ENCODE data around the gene NAT10. TPM values are rescaled to one million over a fixed set of nuclear protein-coding genes. Genes with fewer than 3 reads are reported as not detected.

Gene NAT10
- total RNA-seq, 6 donors from 2014 or later, result 19.3 to 69.1 (median 32.5) TPM

DNA sequence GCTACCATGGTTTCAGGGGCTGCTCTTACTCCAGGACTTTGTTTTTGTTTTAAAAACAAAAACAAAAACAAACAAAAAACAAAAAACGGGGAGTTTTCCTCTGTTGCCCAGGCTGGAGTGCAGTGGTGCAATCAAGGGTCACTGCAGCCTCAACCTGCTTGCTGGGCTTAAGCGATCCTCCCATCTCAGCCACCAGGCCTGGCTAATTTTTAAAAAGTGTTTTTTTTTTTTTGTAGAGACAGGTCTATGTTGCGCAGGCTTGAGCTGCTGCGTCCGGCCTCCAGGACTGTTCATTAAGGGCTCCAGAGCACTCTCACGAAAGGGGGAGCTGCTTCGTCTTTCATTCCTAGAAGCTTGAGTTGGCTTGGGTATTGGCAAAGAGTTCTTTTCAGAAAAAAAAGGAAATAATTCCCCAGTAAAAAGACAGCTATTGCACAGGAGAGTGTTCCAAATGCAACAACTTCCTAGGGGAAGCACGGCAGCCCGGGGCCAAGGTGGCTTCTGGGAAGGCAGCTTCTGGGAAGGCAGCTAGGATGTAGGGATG lies 78.5 kb downstream of the NAT10 start:
- Histone ChIP-seq H3K36me3 (no peaks in the 10 kb centered on the region), H3K9me3 (no peaks in the 10 kb centered on the region), H3K4me1 (peaks cover 0 to 5% (median 0%) of the 10 kb centered on the region in 4 donors), H3K27me3 (no peaks in the 10 kb centered on the region), H3K4me3 (no peak overlapping the region), H3K27ac (no peak overlapping the region)
- DNase-seq (no peak), ATAC-seq (ENCODE audit: low FRiP score in 2 of 2) (no peak)
- 85 to 88% methylated on average over 9 of the region's 9 CpGs for WGBS, 2 donors
- TF ChIP-seq EP300 (IDR thresholded peaks at IDR 0.05), result no peak
- TF ChIP-seq, protein P1, sequence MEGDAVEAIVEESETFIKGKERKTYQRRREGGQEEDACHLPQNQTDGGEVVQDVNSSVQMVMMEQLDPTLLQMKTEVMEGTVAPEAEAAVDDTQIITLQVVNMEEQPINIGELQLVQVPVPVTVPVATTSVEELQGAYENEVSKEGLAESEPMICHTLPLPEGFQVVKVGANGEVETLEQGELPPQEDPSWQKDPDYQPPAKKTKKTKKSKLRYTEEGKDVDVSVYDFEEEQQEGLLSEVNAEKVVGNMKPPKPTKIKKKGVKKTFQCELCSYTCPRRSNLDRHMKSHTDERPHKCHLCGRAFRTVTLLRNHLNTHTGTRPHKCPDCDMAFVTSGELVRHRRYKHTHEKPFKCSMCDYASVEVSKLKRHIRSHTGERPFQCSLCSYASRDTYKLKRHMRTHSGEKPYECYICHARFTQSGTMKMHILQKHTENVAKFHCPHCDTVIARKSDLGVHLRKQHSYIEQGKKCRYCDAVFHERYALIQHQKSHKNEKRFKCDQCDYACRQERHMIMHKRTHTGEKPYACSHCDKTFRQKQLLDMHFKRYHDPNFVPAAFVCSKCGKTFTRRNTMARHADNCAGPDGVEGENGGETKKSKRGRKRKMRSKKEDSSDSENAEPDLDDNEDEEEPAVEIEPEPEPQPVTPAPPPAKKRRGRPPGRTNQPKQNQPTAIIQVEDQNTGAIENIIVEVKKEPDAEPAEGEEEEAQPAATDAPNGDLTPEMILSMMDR (IDR thresholded peaks at IDR 0.05), result no peak
- no peak for TF ChIP-seq POLR2A (IDR thresholded peaks at IDR 0.05)
- TF ChIP-seq POLR2AphosphoS5 (IDR thresholded peaks at IDR 0.05), result no peak

DNA sequence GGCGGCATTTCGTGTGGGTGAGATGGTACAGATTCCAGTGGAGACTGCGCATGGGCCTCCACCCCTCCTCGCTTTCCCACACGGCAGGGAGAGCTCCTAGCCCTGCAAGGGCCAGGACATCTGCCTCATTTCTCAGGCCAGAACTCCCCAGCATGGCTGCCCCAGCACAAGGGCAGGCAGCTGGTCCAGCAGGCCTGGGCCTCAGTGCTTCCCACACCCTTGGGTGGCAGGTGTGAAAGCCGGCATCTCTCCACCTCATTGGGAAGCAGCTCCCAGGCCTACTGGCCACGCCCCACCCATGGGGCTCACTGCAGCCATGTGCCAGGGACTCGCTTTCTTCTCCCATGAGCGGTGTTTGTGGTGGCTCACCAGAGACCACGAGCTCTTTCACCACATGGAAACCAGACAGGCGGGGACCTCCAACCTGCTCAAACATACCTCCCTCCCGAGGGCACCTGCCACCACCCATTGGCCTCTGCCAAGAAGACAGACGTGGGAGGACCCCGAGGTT lies 79.1 kb downstream of the NAT10 start:
- ATAC-seq (ENCODE audit: low FRiP score in 2 of 2), result no peak
- Histone ChIP-seq H3K27me3 (no peaks in the 10 kb centered on the region), H3K36me3 (no peaks in the 10 kb centered on the region), H3K27ac (no peak overlapping the region), H3K4me3 (no peak overlapping the region), H3K4me1 (peaks cover 0 to 5% (median 0%) of the 10 kb centered on the region in 4 donors), H3K9me3 (no peaks in the 10 kb centered on the region)
- TF ChIP-seq EP300 (IDR thresholded peaks at IDR 0.05), result no peak
- TF ChIP-seq, protein P1 (IDR thresholded peaks at IDR 0.05), result no peak
- TF ChIP-seq POLR2A (IDR thresholded peaks at IDR 0.05), result no peak
- no peak for TF ChIP-seq POLR2AphosphoS5 (IDR thresholded peaks at IDR 0.05)
- WGBS, 2 donors, result 84% methylated on average over 14 of the region's 14 CpGs; no CpG with 5 or more reads in 1 of the 2 donors
- DNase-seq, result no peak

DNA sequence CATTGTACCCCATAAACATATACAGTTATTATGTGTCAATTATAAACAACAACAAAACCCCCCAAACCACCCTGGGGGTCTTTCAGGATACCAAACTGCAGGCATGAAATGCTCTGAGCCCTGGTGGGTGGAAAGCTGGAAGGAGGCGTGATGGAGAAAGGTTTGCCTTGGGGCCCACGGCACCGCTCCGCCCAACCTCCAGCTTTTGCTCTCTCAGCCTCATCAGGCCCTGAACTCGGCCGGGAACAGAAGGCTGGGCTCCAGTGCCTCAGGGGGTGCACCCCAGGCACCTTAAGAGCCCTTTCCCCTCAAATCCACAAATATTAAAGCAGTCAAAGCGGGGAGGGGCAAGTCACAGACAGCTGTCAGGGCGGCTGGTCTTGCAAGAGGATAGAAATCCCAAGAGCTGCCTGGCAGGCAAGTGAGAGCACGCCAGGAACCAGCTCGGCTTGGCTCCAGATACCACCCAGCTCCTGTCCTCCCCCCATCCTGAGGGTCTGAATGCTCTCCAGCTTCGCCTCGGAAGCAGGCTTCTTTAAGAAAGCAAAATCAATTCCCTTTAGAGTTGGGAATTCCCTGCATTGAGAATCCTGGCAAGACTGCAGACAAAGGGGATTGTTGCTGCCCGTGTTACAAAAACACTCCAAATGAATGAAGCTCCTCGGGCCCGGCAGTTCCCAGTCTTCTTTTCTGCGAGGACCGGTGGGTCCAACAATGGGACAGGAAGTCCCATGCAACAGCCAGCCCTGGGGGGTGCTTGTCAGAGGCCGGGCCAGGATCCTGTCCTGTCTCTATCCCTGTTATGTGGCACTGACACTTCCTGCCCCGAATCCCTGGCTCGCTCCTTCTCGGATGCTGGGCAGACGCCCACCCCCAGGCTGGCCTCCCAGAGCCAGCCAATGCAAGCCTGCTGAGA lies 80.8 kb downstream of the NAT10 start:
- ATAC-seq (ENCODE audit: low FRiP score in 2 of 2) (no peak), DNase-seq (no peak)
- H3K36me3 ChIP-seq, result no peaks in the 10 kb centered on the region
- TF ChIP-seq, protein P1 (IDR thresholded peaks at IDR 0.05), result no peak
- TF ChIP-seq EP300 (IDR thresholded peaks at IDR 0.05) (no peak), POLR2AphosphoS5 (IDR thresholded peaks at IDR 0.05) (no peak), POLR2A (IDR thresholded peaks at IDR 0.05) (no peak)
- no peaks in the 10 kb centered on the region for H3K27me3 ChIP-seq
- no peaks in the 10 kb centered on the region for H3K9me3 ChIP-seq
- no peak overlapping the region for H3K27ac ChIP-seq
- 61 to 73% methylated on average over 22 of the region's 22 CpGs for WGBS, 2 donors
- H3K4me3 ChIP-seq, result no peak overlapping the region
- peaks cover 0 to 5% (median 0%) of the 10 kb centered on the region in 4 donors for H3K4me1 ChIP-seq

DNA sequence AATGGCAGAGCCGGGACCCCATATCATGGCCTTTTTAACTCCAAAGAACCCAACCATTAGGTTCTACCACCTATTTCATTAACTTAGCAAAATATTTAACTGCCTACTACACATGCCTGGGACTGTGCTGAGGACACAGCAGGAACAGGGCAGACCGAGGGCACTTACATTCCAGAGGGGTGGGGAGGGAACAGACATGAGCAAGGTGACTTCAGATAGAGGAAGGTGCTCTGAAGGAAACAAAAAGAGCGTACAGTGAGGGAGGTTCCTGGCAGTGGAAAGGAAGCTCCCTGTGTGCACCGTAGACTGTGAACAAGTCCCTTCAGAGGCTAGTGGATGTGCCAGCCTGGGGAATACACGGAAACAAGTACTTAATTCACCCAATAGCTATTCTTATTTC lies 82.8 kb downstream of the NAT10 start:
- ATAC-seq (ENCODE audit: low FRiP score in 2 of 2), result no peak
- Histone ChIP-seq H3K27me3 (no peaks in the 10 kb centered on the region), H3K27ac (no peak overlapping the region), H3K9me3 (no peaks in the 10 kb centered on the region), H3K4me1 (peaks cover 0 to 5% (median 0%) of the 10 kb centered on the region in 4 donors), H3K4me3 (no peak overlapping the region), H3K36me3 (no peaks in the 10 kb centered on the region)
- 63 to 68% methylated on average over 5 of the region's 5 CpGs for WGBS, 2 donors
- DNase-seq, result no peak
- TF ChIP-seq, protein P1 (IDR thresholded peaks at IDR 0.05), result no peak
- TF ChIP-seq POLR2A (IDR thresholded peaks at IDR 0.05) (no peak), EP300 (IDR thresholded peaks at IDR 0.05) (no peak), POLR2AphosphoS5 (IDR thresholded peaks at IDR 0.05) (no peak)
